CD14-positive monocyte (primary cell): ENCODE results near the gene HMX3. TPM values are rescaled to one million over a fixed set of nuclear protein-coding genes. Genes with fewer than 3 reads are reported as not detected.

Experiments used
- DNase-seq, 3 donors: peaks; one replicate each; pipeline ENCODE4 v3.0.0-alpha.2; 2011 to 2022
- H2AFZ ChIP-seq: 2 replicates; pipeline ENCODE4 v1.6.0; 2012; ENCODE audit warnings: mild to moderate bottlenecking, low read depth, low read length, inconsistent platforms; ENCODE audit not compliant: insufficient read depth, poor library complexity, severe bottlenecking
- H3K27ac ChIP-seq, 2 donors: 1 replicate in 1 of 2; 2 replicates in 1 of 2; pipeline ENCODE4 v1.5.1; 2012 to 2013; ENCODE audit warnings: low read length in 2 of 2, control low read depth in 1 of 2, inconsistent platforms in 1 of 2, low read depth in 1 of 2, mild to moderate bottlenecking in 1 of 2
- H3K27me3 ChIP-seq, 2 donors: one replicate each; pipeline versions ENCODE4 v1.6.0 to v1.6.1; 2011 to 2013; ENCODE audit warnings: low read length in 2 of 2; ENCODE audit not compliant: control insufficient read depth in 2 of 2, insufficient read depth in 2 of 2
- H3K36me3 ChIP-seq, 2 donors: replicated peaks in 1 of 2; 1 replicate in 1 of 2; 2 replicates in 1 of 2; pipeline versions ENCODE4 v1.5.1 to v1.6.1; 2012 to 2013; ENCODE audit warnings: low read length in 2 of 2, control low read depth in 1 of 2, inconsistent platforms in 1 of 2, mild to moderate bottlenecking in 1 of 2; ENCODE audit not compliant: insufficient read depth in 2 of 2, control insufficient read depth in 1 of 2
- H3K4me1 ChIP-seq, 2 donors: 1 replicate in 1 of 2; 2 replicates in 1 of 2; pipeline versions ENCODE4 v1.5.1 to v1.6.1; 2012 to 2013; ENCODE audit warnings: low read length in 2 of 2, control low read depth in 1 of 2, inconsistent platforms in 1 of 2, mild to moderate bottlenecking in 1 of 2, moderate library complexity in 1 of 2; ENCODE audit not compliant: insufficient read depth in 2 of 2, control insufficient read depth in 1 of 2
- H3K4me2 ChIP-seq: replicated peaks from 2 replicates; pipeline ENCODE3; 2012; ENCODE audit warnings: low read length, moderate library complexity, mild to moderate bottlenecking; ENCODE audit not compliant: poor library complexity, severe bottlenecking; ENCODE audit errors: extremely low read depth
- H3K4me3 ChIP-seq, 3 experiments: fragments of 200-600 bp in 1 of 3; sonication (generic) in 1 of 3; replicated peaks in 1 of 3; 1 replicate in 2 of 3; 2 replicates in 1 of 3; pipeline ENCODE4 v1.5.1; 2011 to 2013; ENCODE audit warnings: low read length in 3 of 3, mild to moderate bottlenecking in 3 of 3, control low read depth in 2 of 3, low read depth in 2 of 3, inconsistent platforms in 1 of 3, moderate library complexity in 1 of 3
- H3K79me2 ChIP-seq: 2 replicates; pipeline ENCODE4 v1.6.0; 2012; ENCODE audit warnings: mild to moderate bottlenecking, control low read depth, inconsistent platforms, low read length, moderate library complexity; ENCODE audit not compliant: insufficient read depth
- H3K9ac ChIP-seq: 2 replicates; pipeline ENCODE4 v1.6.0; 2017; ENCODE audit warnings: low read length, mild to moderate bottlenecking; ENCODE audit not compliant: insufficient read depth, poor library complexity, severe bottlenecking
- H3K9me3 ChIP-seq, 2 donors: replicated peaks in 1 of 2; 1 replicate in 1 of 2; 2 replicates in 1 of 2; pipeline versions ENCODE4 v1.5.1 to v1.6.1; 2012 to 2013; ENCODE audit warnings: low read length in 2 of 2, control low read depth in 1 of 2; ENCODE audit not compliant: control insufficient read depth in 1 of 2, insufficient read depth in 1 of 2
- H4K20me1 ChIP-seq: 2 replicates; pipeline ENCODE4 v1.6.0; 2012; ENCODE audit warnings: mild to moderate bottlenecking, low read length, control low read depth, moderate library complexity; ENCODE audit not compliant: insufficient read depth
- H3K27ac Mint-ChIP-seq, 7 donors: one replicate each; pipeline ENCODE4 v1.8.0; 2020; ENCODE audit warnings: mild to moderate bottlenecking in 7 of 7, mixed read lengths in 7 of 7, moderate library complexity in 6 of 7, inconsistent platforms in 2 of 7
- H3K27me3 Mint-ChIP-seq, 3 donors: one replicate each; pipeline ENCODE4 v1.8.0; 2021 to 2022; ENCODE audit warnings: low read depth in 3 of 3, mild to moderate bottlenecking in 3 of 3, mixed read lengths in 3 of 3, moderate library complexity in 3 of 3, inconsistent platforms in 1 of 3
- H3K36me3 Mint-ChIP-seq, 2 donors: one replicate each; pipeline ENCODE4 v1.8.0; 2020; ENCODE audit warnings: mixed read lengths in 2 of 2, inconsistent platforms in 1 of 2, mild to moderate bottlenecking in 1 of 2
- H3K4me1 Mint-ChIP-seq: one replicate; pipeline ENCODE4 v1.8.0; 2020; ENCODE audit warnings: mild to moderate bottlenecking, mixed read lengths
- H3K4me3 Mint-ChIP-seq, 2 donors: one replicate each; pipeline ENCODE4 v1.8.0; 2020; ENCODE audit warnings: mild to moderate bottlenecking in 2 of 2, mixed read lengths in 2 of 2, moderate library complexity in 1 of 2
- H3K9me3 Mint-ChIP-seq, 7 donors: one replicate each; pipeline ENCODE4 v1.8.0; 2020 to 2022; ENCODE audit warnings: mixed read lengths in 7 of 7, mild to moderate bottlenecking in 6 of 7, moderate library complexity in 6 of 7, inconsistent platforms in 2 of 7
- WGBS: methylation state at CpG from one replicate; pipeline ENCODE4 v1.1.5; 2013; ENCODE audit warnings: missing lambda C conversion rate; ENCODE audit not compliant: insufficient coverage; 5-methylcytosine and 5-hydroxymethylcytosine counted together
- intact Hi-C, 2 donors: fragments of 100-400 bp; cut with micrococcal nuclease; formaldehyde crosslinking; loops; one replicate each; pipeline versions ENCODE4 v1.15.0 to v1.15.1; 2023
- polyA plus RNA-seq, 3 donors: library from polyadenylated mRNA; depleted of rRNA in 1 of 3; unstranded in 2 of 3; stranded (reverse) in 1 of 3; fragments of 300-500 nt in 2 of 3; fragments of >200 nt in 1 of 3; fragmentation: Illumina TruSeq in 2 of 3; gene quantifications; 1 replicate in 2 of 3; 2 replicates in 1 of 3; pipeline ENCODE4 v1.2.3, GENCODE V29; 2012 to 2021
- TF ChIP-seq, protein P1 (sequence below): fragments of 200-600 bp; IDR thresholded peaks from one replicate; pipeline ENCODE4 v1.8.0; 2022; ENCODE audit warnings: antibody characterized with exemption, mild to moderate bottlenecking

The HMX3 gene
- polyA plus RNA-seq, 3 donors, result not detected

DNA sequence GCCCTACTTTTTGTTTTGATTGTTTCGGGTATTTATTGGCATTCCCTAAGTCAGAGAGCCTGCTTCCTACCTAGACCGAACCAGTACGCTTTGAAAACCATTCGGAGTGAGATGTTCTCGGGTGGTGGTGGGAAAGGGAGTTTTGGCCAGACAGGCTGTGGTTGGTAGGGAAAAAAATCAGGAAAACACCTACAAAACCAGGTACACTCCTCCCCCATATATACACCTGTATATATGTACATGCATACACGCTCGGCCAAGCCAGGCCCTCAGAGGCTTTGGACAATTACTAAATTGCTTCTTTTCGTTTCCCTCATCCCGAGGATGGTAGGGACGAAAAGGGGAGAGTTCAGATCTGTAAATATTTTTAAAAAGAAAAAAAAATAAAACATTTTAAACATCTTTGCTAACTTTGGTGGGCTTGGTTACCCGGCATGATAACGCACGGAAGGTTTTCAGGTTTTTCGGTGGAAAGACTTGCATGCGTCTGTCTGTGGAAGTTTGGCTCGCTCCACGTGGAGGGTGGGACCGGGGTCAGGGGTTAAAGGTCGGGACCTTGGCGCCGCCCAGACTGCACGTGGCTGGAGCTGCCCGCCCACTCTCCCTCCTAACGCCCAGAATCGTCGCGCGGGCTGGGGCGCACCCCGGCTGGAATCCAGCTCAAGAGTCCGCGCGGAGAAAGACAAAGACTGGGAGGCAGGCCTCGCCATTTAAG lies 14.7 kb downstream of the HMX3 start:
- no peak for DNase-seq
- Mint-ChIP-seq H3K27ac (no peak overlapping the region), H3K9me3 (peaks cover 0 to 26% (median 10%) of the 10 kb centered on the region in 7 donors), H3K4me3 (peak overlapping the region; percentile 66 to 92), H3K27me3 (peaks cover 72 to 81% (median 78%) of the 10 kb centered on the region in 3 donors), H3K36me3 (peaks cover 7 to 12% of the 10 kb centered on the region in 2 donors), H3K4me1 (peaks cover 52% of the 10 kb centered on the region)
- Histone ChIP-seq H3K36me3 (no peaks in the 10 kb centered on the region), H3K79me2 (peaks cover 12% of the 10 kb centered on the region), H3K27me3 (peaks cover 69 to 82% of the 10 kb centered on the region in 2 donors), H3K4me1 (peaks cover 40 to 52% of the 10 kb centered on the region in 2 donors), H3K9me3 (peaks cover 3 to 57% of the 10 kb centered on the region in 2 donors), H3K4me3 (peak overlapping the region; percentile 3 to 74 (median 28)), H4K20me1 (peaks cover 8% of the 10 kb centered on the region), H3K4me2 (peak overlapping the region; percentile 79), H2AFZ (peak overlapping the region; percentile 76), H3K9ac (no peak overlapping the region), H3K27ac (no peak overlapping the region)
- intact Hi-C loops, result loop anchor here (5.0 to 10.0 kb wide), 7 partner anchors 198 to 2004 kb away; partner anchors contain the start of genes ABRAXAS2 (in 1 of the 2), C10orf88 (in 1 of the 2), EEF1AKMT2 (in 1 of the 2) and FAM24B (in 1 of the 2)
- WGBS, result 4% methylated on average over 21 of the region's 34 CpGs
- TF ChIP-seq, protein P1, sequence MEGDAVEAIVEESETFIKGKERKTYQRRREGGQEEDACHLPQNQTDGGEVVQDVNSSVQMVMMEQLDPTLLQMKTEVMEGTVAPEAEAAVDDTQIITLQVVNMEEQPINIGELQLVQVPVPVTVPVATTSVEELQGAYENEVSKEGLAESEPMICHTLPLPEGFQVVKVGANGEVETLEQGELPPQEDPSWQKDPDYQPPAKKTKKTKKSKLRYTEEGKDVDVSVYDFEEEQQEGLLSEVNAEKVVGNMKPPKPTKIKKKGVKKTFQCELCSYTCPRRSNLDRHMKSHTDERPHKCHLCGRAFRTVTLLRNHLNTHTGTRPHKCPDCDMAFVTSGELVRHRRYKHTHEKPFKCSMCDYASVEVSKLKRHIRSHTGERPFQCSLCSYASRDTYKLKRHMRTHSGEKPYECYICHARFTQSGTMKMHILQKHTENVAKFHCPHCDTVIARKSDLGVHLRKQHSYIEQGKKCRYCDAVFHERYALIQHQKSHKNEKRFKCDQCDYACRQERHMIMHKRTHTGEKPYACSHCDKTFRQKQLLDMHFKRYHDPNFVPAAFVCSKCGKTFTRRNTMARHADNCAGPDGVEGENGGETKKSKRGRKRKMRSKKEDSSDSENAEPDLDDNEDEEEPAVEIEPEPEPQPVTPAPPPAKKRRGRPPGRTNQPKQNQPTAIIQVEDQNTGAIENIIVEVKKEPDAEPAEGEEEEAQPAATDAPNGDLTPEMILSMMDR, result no peak

DNA sequence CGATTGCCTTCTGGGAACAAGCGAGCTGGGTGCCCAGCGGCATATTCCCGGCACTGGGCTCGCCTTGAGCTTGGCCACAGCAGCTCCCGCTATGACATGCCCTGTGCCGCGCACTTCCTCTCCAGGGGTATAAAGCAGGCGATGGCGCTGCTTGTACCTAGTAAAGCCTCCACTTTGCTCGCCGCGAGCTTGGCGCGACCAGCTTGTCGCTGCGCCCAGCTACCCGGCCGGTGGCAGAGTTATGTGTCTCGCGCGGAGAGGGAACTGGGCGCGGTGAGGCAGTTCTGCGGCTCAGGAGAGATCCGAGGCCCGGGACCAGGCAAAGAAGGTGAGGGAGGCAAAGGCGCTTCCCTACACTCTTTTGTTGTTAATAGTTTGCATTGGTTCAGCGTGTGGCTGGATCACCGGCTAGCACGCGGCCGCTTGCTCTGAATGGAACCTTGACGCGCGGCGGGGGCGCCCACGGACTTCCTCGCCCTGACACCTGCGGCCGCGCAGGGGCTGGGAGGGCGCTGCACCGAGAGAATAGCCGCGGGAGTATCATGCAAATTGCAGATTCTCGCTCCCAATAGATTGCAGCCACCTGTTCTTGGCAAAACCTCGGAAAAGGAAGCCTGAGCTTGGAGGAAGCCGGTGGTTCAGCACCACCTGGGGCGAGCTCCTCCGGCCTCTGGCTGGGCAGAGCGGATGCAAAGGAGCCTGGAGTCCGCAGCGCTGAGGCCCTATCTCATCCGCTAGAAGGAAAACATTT lies 15.4 kb downstream of the HMX3 start:
- H2AFZ ChIP-seq, result peak overlapping the region; percentile 65
- H3K36me3 Mint-ChIP-seq, result peaks cover 6 to 11% of the 10 kb centered on the region in 2 donors
- no peak overlapping the region for H3K27ac Mint-ChIP-seq
- WGBS, result under 1% methylated on average over 55 of the region's 56 CpGs
- peaks cover 19% of the 10 kb centered on the region for H3K79me2 ChIP-seq
- DNase-seq, result peak; percentile 25 to 36 (median 27)
- H4K20me1 ChIP-seq, result peaks cover 11% of the 10 kb centered on the region
- H3K4me1 Mint-ChIP-seq, result peaks cover 51% of the 10 kb centered on the region
- H3K4me3 ChIP-seq, result peak overlapping the region; percentile 3 to 74 (median 28)
- H3K9ac ChIP-seq, result no peak overlapping the region
- peak overlapping the region; percentile 66 to 92 for H3K4me3 Mint-ChIP-seq
- H3K27ac ChIP-seq, result no peak overlapping the region
- TF ChIP-seq, protein P1, result no peak
- peak overlapping the region; percentile 79 for H3K4me2 ChIP-seq
- H3K27me3 ChIP-seq, result peaks cover 62 to 75% of the 10 kb centered on the region in 2 donors
- H3K36me3 ChIP-seq, result peaks cover 2 to 4% of the 10 kb centered on the region in 2 donors
- intact Hi-C loops, result loop anchor here (5.0 to 10.0 kb wide), 7 partner anchors 199 to 2004 kb away; partner anchors contain the start of genes ABRAXAS2 (in 1 of the 2), C10orf88 (in 1 of the 2), EEF1AKMT2 (in 1 of the 2) and FAM24B (in 1 of the 2)
- H3K9me3 Mint-ChIP-seq, result peaks cover 0 to 23% (median 8%) of the 10 kb centered on the region in 7 donors
- peaks cover 65 to 74% (median 70%) of the 10 kb centered on the region in 3 donors for H3K27me3 Mint-ChIP-seq
- peaks cover 3 to 57% of the 10 kb centered on the region in 2 donors for H3K9me3 ChIP-seq
- peaks cover 40 to 58% of the 10 kb centered on the region in 2 donors for H3K4me1 ChIP-seq
